GM23338 (cell line): Measurements from ENCODE around the gene IFIT5.

Experiments
- CTCF ChIP-seq, 2 experiments: fragments of 200-600 bp in 1 of 2; sonication (generic) in 1 of 2; conservative IDR thresholded peaks; 2 replicates each; pipeline versions ENCODE4 v1.5.1 to v1.6.1; 2016 to 2017; ENCODE audit warnings: antibody characterized with exemption in 2 of 2, low read depth in 2 of 2, mild to moderate bottlenecking in 2 of 2, moderate library complexity in 1 of 2
- ETS1 ChIP-seq: IDR thresholded peaks from 2 replicates; pipeline ENCODE4 v1.6.1; 2016; ENCODE audit warnings: antibody characterized with exemption
- EZH2 ChIP-seq: fragments of 200-600 bp; sonication (generic); IDR thresholded peaks from one replicate; pipeline ENCODE4 v1.8.0; 2017; ENCODE audit warnings: antibody characterized with exemption, mild to moderate bottlenecking, low read depth; ENCODE audit not compliant: unreplicated experiment
- JUNB ChIP-seq: IDR thresholded peaks from one replicate; pipeline ENCODE4 v1.6.1; 2016; ENCODE audit warnings: antibody characterized with exemption; ENCODE audit not compliant: unreplicated experiment
- REST ChIP-seq: IDR thresholded peaks from one replicate; pipeline ENCODE4 v1.6.1; 2018; ENCODE audit warnings: antibody characterized with exemption; ENCODE audit not compliant: unreplicated experiment

- TF ChIP-seq JUNB (no peak), CTCF (conservative IDR thresholded peaks at IDR 0.05; ENCODE audit: low read depth in 2 of 2) (no peak), EZH2 (no peak), REST (no peak), ETS1 (no peak)
These were observed 24.2 kb downstream of the IFIT5 start for GRCh38 chr10:89438525-89438924.
